Heart left ventricle (tissue), 13 donors: Measurements from ENCODE around the gene LRRC46.
A peak's percentile ranks its signal among the peaks of the same experiment; 100 is the strongest.

Experiments used
- POLR2A ChIP-seq, 2 donors: fragments of 450-650 bp; IDR thresholded peaks; one replicate each; pipeline ENCODE4 v1.6.1; 2017; ENCODE audit warnings: antibody characterized with exemption in 2 of 2, mild to moderate bottlenecking in 2 of 2, moderate library complexity in 2 of 2
- TF ChIP-seq, protein P1 (sequence below), 12 donors: fragments of 200-600 bp; sonication (generic) in 4 of 12; IDR thresholded peaks; one replicate each; pipeline versions ENCODE4 v1.5.0 to v1.8.0; 2018 to 2022; ENCODE audit warnings: antibody characterized with exemption in 12 of 12, mild to moderate bottlenecking in 5 of 12
- donor health status: ischemic (EF 13 %, LVEDD 7.1; RV severe dilation, severe dysfunction).
- donor health status: DM: no; HTN: yes; CAD: no.
- donor health status: DM: no; HTN: no; CAD: no.
- donor health status: ischemic (EF 25% LVEDD 6.9; RV normal size, moderate dysfunction).
- donor health status: ischemic (EF 25% LVEDD 5.7; RV mildly dilated, moderate dysfunction).
- donor health status: ischemic (EF 35%, LVEDD 5.7; RV mildly dilated, moderate dysfunction).
- donor health status: nonischemic (EF 11% LVEDD 7.7; RV severe dilation, severe dysfunction).
- donor health status: DM: yes; HTN: yes; CAD: no.
- donor health status: PGD.
- donor health status: ischemic (EF 29% LVEDD 5.4; RV normal size, mild dysfunction).
- donor health status: nonischemic (EF 23%, LVEDD 6.1; RV moderate dilation, normal function).

DNA sequence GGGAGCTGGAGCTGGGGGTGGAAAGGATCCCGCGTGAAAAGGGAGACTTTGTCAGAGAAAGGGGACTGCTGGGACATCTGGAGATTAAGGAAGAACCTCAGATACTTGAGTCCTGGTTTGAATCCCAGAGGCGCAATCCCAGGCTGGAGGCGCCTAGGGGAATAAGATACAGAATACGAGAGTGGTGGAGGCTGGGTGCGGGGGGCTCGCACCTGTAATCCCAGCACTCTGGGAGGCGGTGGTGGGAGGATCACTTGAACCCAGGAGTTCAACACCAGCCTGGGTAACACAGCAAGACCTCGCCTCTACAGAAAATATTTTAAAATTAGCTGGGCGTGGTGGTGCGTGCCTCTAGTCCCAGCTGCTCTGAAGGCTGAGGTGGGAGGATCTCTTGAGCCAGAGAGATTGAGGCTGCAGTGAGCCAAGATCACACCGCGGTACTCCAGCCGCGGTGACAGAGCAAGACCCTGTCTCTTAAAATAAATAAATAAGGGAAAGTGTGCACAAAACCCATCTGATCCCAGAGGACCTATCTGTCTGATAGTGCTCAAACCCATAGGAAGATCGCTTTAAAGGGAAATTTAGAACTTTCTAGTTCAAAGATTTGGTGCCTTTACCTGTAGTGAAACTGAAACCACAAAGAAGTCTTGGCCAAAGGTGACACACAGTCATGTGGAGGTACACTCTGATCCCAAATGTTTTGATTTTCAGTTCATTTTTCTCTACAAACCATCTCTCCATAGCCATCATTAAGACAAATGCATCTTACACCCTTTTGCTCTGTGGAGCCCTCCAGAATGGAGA lies 10.2 kb downstream of the LRRC46 start:
- no peak for TF ChIP-seq POLR2A (IDR thresholded peaks at IDR 0.05)
- TF ChIP-seq, protein P1, sequence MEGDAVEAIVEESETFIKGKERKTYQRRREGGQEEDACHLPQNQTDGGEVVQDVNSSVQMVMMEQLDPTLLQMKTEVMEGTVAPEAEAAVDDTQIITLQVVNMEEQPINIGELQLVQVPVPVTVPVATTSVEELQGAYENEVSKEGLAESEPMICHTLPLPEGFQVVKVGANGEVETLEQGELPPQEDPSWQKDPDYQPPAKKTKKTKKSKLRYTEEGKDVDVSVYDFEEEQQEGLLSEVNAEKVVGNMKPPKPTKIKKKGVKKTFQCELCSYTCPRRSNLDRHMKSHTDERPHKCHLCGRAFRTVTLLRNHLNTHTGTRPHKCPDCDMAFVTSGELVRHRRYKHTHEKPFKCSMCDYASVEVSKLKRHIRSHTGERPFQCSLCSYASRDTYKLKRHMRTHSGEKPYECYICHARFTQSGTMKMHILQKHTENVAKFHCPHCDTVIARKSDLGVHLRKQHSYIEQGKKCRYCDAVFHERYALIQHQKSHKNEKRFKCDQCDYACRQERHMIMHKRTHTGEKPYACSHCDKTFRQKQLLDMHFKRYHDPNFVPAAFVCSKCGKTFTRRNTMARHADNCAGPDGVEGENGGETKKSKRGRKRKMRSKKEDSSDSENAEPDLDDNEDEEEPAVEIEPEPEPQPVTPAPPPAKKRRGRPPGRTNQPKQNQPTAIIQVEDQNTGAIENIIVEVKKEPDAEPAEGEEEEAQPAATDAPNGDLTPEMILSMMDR (IDR thresholded peaks at IDR 0.05), result peak in 3 of 12 donors; percentile 3 to 41 (median 17)
